ENCODE results near the gene CTNNA3.
"Not testable (repeated sequence)": the region's sequence is repeated elsewhere in the genome, so short reads cannot be mapped to it uniquely, and the experiment has no call there.

Gene CTNNA3

DNA sequence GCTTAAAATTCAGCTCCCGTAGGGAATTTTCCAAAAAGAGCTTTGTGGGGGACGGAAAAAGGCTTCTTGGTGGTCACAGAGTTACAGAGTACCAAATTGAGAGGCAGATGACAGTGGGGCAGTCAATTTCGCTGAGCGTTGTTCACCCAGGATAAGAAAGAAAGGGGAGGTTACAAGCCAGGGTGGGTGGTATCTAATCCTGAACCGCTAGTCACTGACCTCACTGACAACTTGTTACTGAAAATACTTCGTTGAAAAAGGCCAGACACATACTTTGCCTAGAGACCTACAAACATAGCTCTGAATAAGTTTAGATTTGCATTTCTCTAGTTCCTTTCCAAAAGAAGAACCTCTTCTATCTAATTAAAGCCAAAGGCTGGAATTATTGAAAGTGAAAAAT lies at the start of gene CTNNA3:
Gene CTNNA3, minus strand, starts transcription at position 167 of the 400 bp plus-strand sequence.
- DNase-seq (ENCODE audit: low spot score), result no peak

DNA sequence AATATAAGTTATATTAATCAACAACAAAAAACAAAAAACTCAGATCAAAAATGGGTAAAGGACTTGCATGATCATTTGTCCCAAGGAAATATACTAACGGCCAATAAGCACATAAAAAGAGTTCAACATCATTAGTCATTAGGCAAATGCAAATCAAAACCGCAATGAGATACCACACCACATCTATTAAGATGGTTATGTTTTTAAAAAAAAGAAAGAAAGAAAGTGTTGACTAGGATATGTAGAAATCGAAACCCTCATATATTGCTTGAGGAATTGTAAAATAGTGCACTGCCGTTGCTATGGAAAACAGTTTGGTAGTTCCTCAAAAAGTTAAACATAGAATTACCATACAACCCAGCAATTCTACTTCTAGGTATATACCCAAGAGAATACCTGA lies 39.4 kb upstream of the CTNNA3 start:
- no peak for DNase-seq (ENCODE audit: low spot score)

GRCh38 chr10:67733511-67733910 lies 37.5 kb upstream of the CTNNA3 start:
- no peak for DNase-seq (ENCODE audit: low spot score)

DNA sequence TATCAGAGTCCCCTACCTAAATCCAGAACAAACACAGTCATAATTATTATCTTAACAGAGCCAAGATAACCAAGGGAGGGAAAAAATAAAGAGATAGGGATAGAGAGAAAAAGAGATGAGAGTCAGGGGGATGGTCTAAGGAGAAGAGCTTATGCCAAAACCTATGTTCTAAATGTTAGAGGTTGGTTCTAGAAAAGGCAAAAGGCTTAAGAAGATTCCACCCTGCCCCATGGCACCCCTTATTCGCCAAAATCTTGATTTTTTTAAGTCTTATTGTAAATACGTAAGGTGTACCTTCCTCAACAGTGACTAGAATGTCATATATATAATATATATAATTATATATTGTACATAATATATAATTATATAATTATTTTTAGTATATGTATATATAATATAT lies 29.6 kb upstream of the CTNNA3 start:
- DNase-seq (ENCODE audit: low spot score), result no peak

DNA sequence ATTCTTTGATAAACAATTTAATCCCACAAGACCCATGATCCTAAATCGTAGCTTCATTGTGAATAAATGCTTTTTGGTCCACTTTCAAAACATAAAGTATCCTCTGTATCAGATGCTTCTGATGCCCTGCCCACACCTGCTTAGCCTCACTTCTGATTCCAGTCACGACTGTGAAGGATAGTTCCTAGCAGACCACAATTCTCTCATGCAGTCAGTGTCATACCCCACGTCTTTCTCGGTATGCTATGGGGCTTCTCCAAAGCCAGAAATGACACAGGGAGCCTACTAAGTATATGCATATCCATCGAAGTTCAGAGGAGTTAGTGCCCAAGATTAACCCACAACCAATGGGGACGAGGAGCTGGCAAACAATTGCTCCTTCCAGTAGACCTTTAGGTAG lies 27.6 kb upstream of the CTNNA3 start:
- no peak for DNase-seq (ENCODE audit: low spot score)

DNA sequence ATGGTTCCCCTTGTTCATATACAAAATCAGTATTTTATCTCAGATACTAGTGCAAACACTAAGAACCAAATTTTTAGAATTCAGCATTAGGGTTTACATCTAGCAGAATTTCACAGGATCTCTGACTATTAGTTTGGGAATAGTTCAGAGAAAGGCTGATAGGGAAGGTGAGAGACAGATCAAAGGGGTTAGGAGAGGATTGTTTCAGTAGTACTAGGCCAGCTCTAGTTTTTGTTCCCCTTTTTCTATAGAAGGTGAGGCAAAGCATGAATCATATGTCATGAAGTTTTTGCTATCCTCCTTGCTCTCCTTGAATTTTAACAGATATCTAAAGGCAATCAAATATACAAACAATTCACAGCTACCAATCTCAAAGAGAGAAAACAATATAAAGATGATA lies 26.1 kb upstream of the CTNNA3 start:
- no peak for DNase-seq (ENCODE audit: low spot score)

DNA sequence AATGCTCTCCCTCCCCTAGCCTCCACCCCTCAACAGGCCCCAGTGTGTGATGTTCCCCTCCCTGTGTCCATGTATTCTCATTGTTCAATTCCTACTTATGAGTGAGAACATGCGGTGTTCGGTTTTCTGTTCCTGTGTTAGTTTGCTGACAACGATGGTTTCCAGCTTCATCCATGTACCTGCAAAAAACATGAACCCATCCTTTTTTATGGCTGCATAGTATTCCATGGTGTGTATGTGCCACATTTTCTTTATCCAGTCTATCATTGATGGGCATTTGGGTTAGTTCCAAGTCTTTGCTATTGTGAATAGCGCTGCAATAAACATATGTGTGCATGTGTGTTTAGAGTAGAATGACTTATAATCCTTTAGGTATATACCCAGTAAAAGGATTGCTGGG lies 20.5 kb upstream of the CTNNA3 start:
- not testable (repeated sequence) for DNase-seq (ENCODE audit: low spot score)

DNA sequence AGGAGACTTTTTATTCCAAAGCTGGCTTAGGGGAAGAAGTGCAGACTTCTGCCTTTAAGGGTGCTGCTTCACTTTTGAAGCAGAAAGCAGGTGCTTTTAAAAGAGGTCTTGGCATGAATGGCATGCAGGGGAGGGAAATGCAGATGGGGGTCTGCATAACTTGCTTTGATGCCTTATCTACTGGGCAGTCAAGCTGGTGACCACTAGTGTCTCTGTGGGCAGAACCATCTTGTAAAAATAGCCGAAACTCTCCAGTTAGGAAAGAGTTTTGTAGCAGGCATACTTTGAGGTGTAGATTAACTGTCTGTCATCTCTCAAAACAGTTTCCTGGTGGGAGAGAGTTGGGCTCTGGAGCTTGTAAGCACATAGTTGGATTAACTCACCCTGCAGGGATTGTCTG lies 9.9 kb upstream of the CTNNA3 start:
- no peak for DNase-seq (ENCODE audit: low spot score)

- DNase-seq (ENCODE audit: low spot score), result not testable (repeated sequence)
Observed at GRCh38 chr10:67699613-67700270, 3.7 kb upstream of the CTNNA3 start.

- no peak for DNase-seq (ENCODE audit: low spot score)
Observed at GRCh38 chr10:67698164-67698563, 2.2 kb upstream of the CTNNA3 start.

- DNase-seq (ENCODE audit: low spot score), result peak; percentile 15
Observed at GRCh38 chr10:67697724-67698131, 1.7 kb upstream of the CTNNA3 start.

GRCh38 chr10:67696679-67697078 lies 684 bp upstream of the CTNNA3 start:
- DNase-seq (ENCODE audit: low spot score), result no peak

GRCh38 chr10:67695555-67695954 lies 440 bp downstream of the CTNNA3 start:
- DNase-seq (ENCODE audit: low spot score), result no peak

DNA sequence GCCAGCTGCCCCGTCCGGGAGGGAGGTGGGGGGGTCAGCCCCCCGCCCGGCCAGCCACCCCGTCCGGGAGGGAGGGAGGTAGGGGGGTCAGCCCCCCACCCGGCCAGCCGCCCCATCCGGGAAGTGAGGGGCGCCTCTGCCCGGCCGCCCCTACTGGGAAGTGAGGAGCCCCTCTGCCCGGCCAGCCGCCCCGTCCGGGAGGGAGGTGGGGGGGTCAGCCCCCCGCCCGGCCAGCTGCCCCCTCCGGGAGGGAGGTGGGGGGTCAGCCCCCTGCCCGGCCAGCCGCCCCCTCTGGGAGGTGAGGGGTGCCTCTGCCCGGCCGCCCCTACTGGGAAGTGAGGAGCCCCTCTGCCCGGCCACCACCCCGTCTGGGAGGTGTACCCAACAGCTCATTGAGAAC lies 4.1 kb downstream of the CTNNA3 start:
- not testable (repeated sequence) for DNase-seq (ENCODE audit: low spot score)

DNA sequence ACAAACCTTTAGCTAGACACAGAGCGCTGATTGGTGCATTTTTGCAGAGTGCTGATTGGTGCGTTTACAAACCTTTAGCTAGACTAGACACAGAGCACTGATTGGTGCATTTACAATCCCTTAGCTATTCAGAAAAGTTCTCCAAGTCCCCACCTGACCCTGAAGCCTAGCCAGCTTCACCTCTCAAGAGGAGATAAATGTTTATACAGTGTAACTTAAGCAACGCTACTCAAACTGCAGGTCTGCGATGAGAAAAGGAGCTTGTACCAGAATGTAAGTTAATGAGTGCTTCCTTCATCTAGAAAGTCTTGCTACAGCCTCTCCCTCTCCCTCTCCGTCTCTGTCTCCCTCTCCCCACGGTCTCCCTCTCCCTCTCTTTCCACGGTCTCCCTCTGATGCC lies 5.5 kb downstream of the CTNNA3 start:
- DNase-seq (ENCODE audit: low spot score), result not testable (repeated sequence)

DNA sequence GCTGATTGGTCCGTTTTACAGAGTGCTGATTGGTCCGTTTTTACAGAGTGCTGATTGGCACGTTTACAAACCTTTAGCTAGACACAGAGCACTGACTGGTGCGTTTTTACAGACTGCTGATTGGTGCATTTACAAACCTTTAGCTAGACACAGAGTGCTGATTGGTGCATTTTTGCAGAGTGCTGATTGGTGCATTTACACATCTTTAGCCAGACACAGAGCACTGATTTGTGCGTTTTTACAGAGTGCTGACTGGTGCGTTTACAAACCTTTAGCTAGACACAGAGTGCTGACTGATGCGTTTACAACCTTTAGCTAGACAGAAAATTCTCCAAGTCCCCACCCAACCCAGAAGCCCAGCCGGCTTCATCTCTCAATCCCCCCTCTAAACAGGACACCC lies 11.9 kb downstream of the CTNNA3 start:
- not testable (repeated sequence) for DNase-seq (ENCODE audit: low spot score)

DNA sequence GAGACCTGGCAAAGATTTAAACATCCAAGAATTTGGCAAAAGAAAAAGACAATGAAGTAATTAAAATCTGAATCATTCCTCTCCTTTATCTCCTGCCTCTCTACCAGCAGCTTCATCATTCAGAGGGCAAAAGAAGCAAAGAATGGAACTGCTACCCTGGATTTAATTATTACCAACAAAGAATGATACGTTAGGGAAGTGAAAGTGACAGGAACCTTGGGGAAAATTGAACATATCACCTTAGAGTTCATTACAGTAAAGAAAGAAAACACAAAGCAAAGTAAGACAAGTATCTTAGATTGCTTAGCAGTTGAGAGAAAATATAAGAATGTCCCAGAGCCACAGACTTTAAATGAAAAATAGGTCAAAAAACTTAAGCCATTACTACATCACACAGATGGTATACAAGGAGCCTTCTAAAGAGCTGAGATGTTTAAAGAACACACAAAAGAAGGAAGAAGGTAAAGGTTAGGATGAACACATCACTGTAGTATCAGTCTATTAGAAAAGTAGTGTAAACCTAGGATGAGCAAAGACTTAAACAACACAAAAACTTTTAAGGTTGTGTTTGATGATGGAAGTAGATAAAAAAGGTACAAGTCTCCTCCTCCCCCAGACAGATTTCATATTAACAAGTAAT lies 17.5 kb downstream of the CTNNA3 start:
- no peak for DNase-seq (ENCODE audit: low spot score)

- DNase-seq (ENCODE audit: low spot score), result no peak
Observed at GRCh38 chr10:67676208-67676825, 19.7 kb downstream of the CTNNA3 start.

- DNase-seq (ENCODE audit: low spot score), result no peak
Observed at GRCh38 chr10:67670401-67670800, 25.6 kb downstream of the CTNNA3 start.

- no peak for DNase-seq (ENCODE audit: low spot score)
Observed at GRCh38 chr10:67669978-67670377, 26.0 kb downstream of the CTNNA3 start.

DNA sequence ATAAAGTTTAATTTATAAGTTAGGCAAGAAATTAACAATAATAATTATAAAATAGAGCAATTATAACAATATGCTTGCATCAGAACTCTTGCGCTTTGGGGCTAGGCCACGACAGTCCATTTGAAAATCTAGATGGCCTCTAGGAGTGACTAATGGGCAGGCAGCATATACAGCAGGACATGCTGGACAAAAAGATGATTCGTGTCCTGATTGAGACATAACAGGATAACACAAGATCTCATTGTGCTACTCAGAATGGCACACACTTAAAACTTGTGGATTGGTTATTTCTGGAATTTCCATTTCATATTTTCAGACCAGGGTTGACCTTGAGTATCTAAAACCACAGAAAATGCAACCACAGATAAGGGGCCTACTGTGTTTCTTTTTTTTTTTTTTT lies 27.5 kb downstream of the CTNNA3 start:
- peak; percentile 14 for DNase-seq (ENCODE audit: low spot score)

- no peak for DNase-seq (ENCODE audit: low spot score)
Observed at GRCh38 chr10:67667035-67667425, 29.0 kb downstream of the CTNNA3 start.

DNA sequence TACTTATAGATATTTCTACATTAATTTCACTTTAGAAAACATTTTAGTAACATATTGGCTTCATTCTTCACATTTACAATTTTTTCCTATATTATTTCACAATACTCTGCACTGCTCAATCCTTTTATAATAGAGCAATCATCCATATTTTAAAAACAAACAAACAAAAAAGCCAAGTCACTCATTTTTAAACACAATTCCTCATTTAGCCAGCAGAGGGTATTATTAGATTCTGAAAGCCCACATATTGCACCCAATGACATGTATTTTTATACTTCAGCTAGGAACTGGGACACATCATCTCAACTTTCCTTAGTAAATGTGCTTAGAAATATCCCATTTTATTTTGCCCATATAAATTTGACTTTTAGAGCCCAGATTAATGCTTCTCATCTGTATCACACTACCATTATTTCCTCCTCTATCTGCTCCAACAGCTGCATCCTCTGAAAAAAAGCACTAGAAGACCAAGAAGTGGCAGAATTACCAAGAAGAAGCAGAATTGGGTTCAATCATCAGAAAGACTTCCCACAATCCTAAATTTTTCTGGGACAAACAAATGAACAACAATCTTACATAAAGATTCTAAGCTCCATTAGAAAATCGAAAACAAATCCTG lies 29.5 kb downstream of the CTNNA3 start:
- DNase-seq (ENCODE audit: low spot score), result peak; percentile 3
